Activated T-cell treated with anti-CD3 and anti-CD28 coated beads, Interleukin-2, amount 50 U/mL, for 72 hours (primary cell): ENCODE measurements around the gene LMBRD1. TPM values are rescaled to one million over a fixed set of nuclear protein-coding genes. Genes with fewer than 3 reads are reported as not detected.
"Not testable (repeated sequence)": the region's sequence is repeated elsewhere in the genome, so short reads cannot be mapped to it uniquely, and the experiment has no call there.

Experiments
- ATAC-seq, 2 donors: fragments of 150-1000 bp; cut with Tn5 transposase; replicated peaks in 1 of 2; 2 replicates each; pipeline ENCODE4 v1.10.0; 2021; ENCODE audit warnings: moderate library complexity in 2 of 2, mild to moderate bottlenecking in 1 of 2
- DNase-seq, 2 donors: peaks; one replicate each; pipeline ENCODE4 v3.0.0; 2021 to 2022; ENCODE audit warnings: mixed read lengths in 1 of 2
- H3K27ac Mint-ChIP-seq: one replicate; pipeline ENCODE4 v1.8.0; 2022; ENCODE audit warnings: mild to moderate bottlenecking, moderate library complexity, mixed read lengths
- H3K27me3 Mint-ChIP-seq: one replicate; pipeline ENCODE4 v1.8.0; 2022; ENCODE audit warnings: low read depth, mixed read lengths
- H3K36me3 Mint-ChIP-seq, 2 donors: one replicate each; pipeline ENCODE4 v1.8.0; 2022; ENCODE audit warnings: mixed read lengths in 2 of 2, mild to moderate bottlenecking in 1 of 2; ENCODE audit not compliant: insufficient read depth in 2 of 2
- H3K4me1 Mint-ChIP-seq: one replicate; pipeline ENCODE4 v1.8.0; 2022; ENCODE audit warnings: low read depth, mixed read lengths
- H3K4me3 Mint-ChIP-seq, 2 donors: one replicate each; pipeline ENCODE4 v1.8.0; 2022; ENCODE audit warnings: mild to moderate bottlenecking in 2 of 2, mixed read lengths in 2 of 2, moderate library complexity in 2 of 2
- H3K9me3 Mint-ChIP-seq, 2 donors: one replicate each; pipeline ENCODE4 v1.8.0; 2022; ENCODE audit warnings: mixed read lengths in 2 of 2
- total RNA-seq, 2 donors: library from RNA; stranded (reverse); gene quantifications; one replicate each; pipeline ENCODE4 v1.2.3, GENCODE V29; 2022

LMBRD1 gene
- total RNA-seq, 2 donors from 2014 or later: 24.5 to 24.8 TPM

DNA sequence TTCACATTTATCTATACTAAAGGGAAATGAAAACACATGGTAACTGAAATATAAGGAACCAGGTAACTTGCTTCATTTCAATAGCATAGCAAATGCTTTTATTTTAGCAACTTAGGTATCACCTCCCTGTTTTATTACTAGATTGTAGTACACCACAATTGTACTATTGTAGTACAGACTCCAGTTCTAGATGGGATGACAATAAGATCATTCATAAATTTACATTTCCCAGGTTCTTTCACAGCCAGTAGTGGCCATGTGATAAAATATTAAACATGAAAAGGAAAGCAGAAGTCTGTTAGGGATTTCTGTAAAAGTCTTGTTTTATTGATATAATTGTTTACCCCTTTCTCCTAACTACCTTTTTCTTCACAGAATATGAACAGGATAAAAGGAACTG lies 97.2 kb downstream of the LMBRD1 start:
- Mint-ChIP-seq H3K36me3 (peaks cover 2 to 8% of the 10 kb centered on the region in 2 donors), H3K9me3 (no peaks in the 10 kb centered on the region), H3K27me3 (no peaks in the 10 kb centered on the region), H3K27ac (no peak overlapping the region), H3K4me1 (peaks cover 10% of the 10 kb centered on the region), H3K4me3 (no peak overlapping the region)
- DNase-seq (no peak), ATAC-seq (no peak)

DNA sequence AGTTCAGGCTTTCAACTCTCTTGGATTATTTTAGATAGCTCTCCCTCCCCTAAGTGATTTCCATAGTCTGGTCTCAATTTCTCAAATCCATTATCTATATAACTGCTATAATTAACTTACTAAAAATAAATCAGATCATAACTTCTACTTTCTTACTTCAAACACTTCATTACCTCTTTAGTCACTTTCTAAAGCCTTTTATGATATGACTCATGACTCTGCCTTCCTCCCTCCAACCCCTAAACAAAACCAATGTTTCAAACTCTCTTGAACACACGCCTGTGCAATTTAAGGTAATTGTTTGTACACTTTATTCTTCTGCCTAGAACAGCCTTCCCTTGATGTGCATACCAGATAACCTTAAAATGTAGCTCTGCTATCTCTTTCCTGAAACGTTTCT lies 100.5 kb downstream of the LMBRD1 start:
- peaks cover 10% of the 10 kb centered on the region for H3K4me1 Mint-ChIP-seq
- peak overlapping the region; percentile 27 for H3K27ac Mint-ChIP-seq
- no peaks in the 10 kb centered on the region for H3K9me3 Mint-ChIP-seq
- no peak overlapping the region for H3K4me3 Mint-ChIP-seq
- no peak for DNase-seq
- ATAC-seq: peak; percentile 44 to 72
- H3K27me3 Mint-ChIP-seq: no peaks in the 10 kb centered on the region
- peaks cover 5 to 11% of the 10 kb centered on the region in 2 donors for H3K36me3 Mint-ChIP-seq

DNA sequence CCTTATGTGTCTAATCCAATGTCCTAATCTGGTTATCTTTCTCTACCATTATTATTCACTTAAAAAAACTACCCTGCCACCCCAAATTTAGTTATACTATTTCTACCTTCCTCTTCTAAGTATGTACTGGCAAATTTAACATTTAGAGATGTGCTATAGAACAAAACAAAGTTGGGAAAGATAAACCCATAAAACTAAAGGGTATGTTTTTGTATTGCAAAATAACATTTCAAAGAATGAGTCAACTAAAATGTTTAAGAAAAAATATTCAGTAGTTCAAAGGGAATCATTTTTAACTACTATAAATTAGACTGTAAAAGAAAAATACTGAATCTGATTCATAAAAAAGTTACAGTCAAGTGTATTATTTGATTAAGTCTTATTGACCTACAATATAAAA lies 103.0 kb downstream of the LMBRD1 start:
- H3K9me3 Mint-ChIP-seq: no peaks in the 10 kb centered on the region
- H3K27ac Mint-ChIP-seq: peak overlapping the region; percentile 48
- DNase-seq (no peak), ATAC-seq (no peak)
- H3K4me1 Mint-ChIP-seq: peaks cover 10% of the 10 kb centered on the region
- H3K4me3 Mint-ChIP-seq: no peak overlapping the region
- H3K36me3 Mint-ChIP-seq: peaks cover 5 to 11% of the 10 kb centered on the region in 2 donors
- no peaks in the 10 kb centered on the region for H3K27me3 Mint-ChIP-seq

DNA sequence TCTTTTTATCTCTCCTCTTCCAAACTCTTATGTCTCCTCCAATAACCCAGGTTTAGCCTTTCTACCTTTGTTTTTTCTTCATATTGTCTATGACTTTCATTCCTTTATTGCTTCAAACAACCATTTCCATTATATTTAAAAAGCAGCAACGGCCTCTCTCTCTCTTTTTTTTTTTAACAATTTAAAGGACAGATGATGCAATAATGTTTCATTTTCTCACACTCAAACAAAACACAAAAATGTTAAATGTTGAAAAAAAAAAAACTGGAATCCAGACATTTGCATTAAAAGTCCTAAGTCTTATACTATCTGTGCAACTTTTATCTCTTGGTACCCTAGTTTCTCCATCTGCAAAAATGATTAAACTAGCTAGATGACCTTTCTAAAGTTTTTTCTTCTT lies 105.8 kb downstream of the LMBRD1 start:
- peaks cover under 1% of the 10 kb centered on the region for H3K4me1 Mint-ChIP-seq
- H3K27ac Mint-ChIP-seq: peak overlapping the region; percentile 59
- DNase-seq (no peak), ATAC-seq (no peak)
- peaks cover 3 to 5% of the 10 kb centered on the region in 2 donors for H3K36me3 Mint-ChIP-seq
- no peaks in the 10 kb centered on the region for H3K9me3 Mint-ChIP-seq
- no peak overlapping the region for H3K4me3 Mint-ChIP-seq
- no peaks in the 10 kb centered on the region for H3K27me3 Mint-ChIP-seq

DNA sequence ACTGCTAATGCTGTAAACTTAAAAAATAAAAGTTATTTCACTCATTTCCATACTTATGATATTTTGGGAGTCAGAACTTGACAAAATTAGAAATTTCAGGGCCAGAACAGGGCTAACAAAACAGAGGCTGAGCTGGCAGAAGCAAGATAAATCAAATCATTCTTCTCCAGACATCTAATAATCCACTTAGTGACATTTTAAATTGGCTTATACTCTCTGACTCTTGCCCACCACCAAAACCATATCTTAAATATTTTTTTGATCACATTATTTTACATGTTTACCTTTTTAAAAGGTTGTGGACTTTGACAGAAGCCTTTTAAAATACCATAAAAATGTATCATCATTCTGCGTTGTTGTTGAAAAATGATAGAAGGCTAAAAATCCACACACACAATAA lies 116.5 kb downstream of the LMBRD1 start:
- Mint-ChIP-seq H3K9me3 (no peaks in the 10 kb centered on the region), H3K36me3 (peaks cover 0 to 9% of the 10 kb centered on the region in 2 donors), H3K27me3 (no peaks in the 10 kb centered on the region), H3K4me3 (no peak overlapping the region), H3K4me1 (no peaks in the 10 kb centered on the region), H3K27ac (no peak overlapping the region)
- no peak for ATAC-seq
- no peak for DNase-seq

DNA sequence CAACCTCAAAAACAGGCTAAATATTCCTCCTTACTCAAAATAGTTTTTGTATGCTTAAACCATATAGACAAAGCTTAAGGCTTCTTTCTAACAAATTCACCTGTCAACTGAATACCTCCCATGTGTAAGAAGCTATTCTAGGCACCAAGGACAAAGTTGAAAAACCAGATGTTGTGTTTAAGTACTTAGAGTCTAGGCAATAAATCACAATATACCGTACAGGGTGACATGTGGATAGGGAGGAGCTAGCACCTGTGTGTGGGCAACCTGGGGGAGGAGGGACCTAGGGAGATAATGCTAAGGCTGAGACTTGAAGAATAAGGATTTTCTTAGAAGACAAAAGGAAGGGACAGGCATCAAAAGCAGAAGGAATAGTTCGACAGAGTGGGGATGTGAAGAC lies 123.5 kb downstream of the LMBRD1 start:
- DNase-seq (no peak), ATAC-seq (no peak)
- Mint-ChIP-seq H3K27ac (no peak overlapping the region), H3K36me3 (peaks cover 8 to 9% of the 10 kb centered on the region in 2 donors), H3K9me3 (peaks cover 2 to 3% of the 10 kb centered on the region in 2 donors), H3K27me3 (no peaks in the 10 kb centered on the region), H3K4me1 (no peaks in the 10 kb centered on the region), H3K4me3 (no peak overlapping the region)

DNA sequence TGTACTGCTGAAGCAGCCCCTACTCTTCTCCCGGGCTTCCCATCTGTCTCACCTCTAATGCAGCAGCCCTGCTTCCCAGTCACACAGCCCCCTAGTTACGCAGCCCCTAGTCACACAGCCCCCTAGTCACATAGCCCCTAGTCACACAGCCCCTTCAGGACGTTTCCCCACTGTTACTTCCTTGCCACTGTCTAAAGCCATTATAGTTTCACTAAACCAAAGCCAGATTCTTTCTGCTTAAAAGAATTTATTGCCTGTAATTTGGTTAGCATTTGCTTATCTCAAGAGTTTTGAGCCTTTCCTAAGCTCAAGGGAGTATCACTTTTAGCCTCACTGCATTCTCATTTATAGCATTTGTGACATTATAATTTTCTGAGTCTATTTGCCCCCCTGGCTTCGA lies 127.9 kb downstream of the LMBRD1 start:
- peaks cover 8% of the 10 kb centered on the region for H3K4me1 Mint-ChIP-seq
- H3K27me3 Mint-ChIP-seq: peaks cover 2% of the 10 kb centered on the region
- DNase-seq (no peak), ATAC-seq (no peak)
- peak overlapping the region; percentile 57 for H3K27ac Mint-ChIP-seq
- peaks cover under 1 to 4% of the 10 kb centered on the region in 2 donors for H3K36me3 Mint-ChIP-seq
- H3K9me3 Mint-ChIP-seq: no peaks in the 10 kb centered on the region
- no peak overlapping the region for H3K4me3 Mint-ChIP-seq

DNA sequence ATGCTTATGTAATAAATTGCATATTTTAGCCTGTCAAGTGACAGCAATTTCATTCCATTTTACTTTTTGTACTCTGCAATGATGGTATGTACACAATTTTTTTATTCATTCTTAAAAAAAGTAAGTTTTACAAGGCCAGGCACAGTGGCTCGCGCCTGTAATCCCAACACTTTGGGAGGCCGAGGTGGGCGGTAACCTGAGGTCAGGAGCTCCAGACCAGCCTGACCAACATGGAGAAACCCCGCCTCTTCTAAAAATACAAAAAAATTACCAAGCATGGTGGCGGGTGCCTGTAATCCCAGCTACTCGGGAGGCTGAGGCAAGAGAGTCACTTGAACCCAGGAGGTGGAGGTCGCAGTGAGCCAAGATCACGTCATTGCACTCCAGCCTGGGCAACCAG lies 130.0 kb downstream of the LMBRD1 start:
- not testable (repeated sequence) for DNase-seq, H3K36me3 Mint-ChIP-seq, H3K4me1 Mint-ChIP-seq, H3K27ac Mint-ChIP-seq, H3K4me3 Mint-ChIP-seq, ATAC-seq, H3K9me3 Mint-ChIP-seq
- H3K27me3 Mint-ChIP-seq: peaks cover 11% of the 10 kb centered on the region

DNA sequence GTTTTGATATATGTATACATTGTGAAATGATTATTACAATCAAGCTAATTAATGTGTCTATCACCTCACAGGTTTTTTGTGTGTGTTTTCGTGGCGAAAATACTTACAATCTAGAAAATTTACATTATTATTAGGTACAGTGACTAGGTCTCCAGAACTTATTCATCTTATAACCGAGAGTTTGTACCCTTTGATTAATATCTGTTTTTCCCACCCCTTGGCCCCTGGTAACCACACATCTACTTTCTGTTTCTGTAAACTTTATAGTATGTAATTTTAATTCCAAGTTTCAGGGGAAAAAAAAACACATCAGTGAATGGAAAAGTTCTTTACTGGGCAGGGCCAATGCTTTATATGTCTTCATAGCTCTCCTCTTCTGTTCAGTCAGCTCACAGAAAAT lies 131.4 kb downstream of the LMBRD1 start:
- no peak overlapping the region for H3K4me3 Mint-ChIP-seq
- no peaks in the 10 kb centered on the region for H3K9me3 Mint-ChIP-seq

DNA sequence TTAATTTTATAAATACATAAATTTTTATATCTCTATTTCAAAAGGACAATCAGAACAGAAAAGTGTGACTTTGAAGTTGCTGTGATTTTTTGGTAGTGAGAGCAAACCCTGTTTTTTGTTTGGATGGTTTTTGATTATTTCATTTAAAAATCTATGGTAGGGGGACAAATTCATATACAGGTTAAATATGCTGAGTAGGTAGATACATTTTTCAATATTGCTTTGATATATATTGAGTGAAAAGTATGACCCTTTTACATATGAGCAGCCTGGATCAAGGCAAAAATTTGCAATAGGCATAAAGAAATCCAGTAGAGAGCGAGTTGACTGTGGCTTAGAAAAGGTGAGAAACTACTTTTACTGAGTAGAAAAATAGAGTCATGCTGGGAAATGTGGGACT lies 132.3 kb downstream of the LMBRD1 start:
- H3K27me3 Mint-ChIP-seq: peaks cover 19% of the 10 kb centered on the region
- no peak for ATAC-seq

More for the DNA sequence above, 131.4 kb downstream of the LMBRD1 start:
- Mint-ChIP-seq H3K4me1 (peaks cover 8% of the 10 kb centered on the region), H3K27ac (no peak overlapping the region), H3K36me3 (no peaks in the 10 kb centered on the region), H3K27me3 (peaks cover 18% of the 10 kb centered on the region)
- ATAC-seq: no peak
- no peak for DNase-seq

DNA sequence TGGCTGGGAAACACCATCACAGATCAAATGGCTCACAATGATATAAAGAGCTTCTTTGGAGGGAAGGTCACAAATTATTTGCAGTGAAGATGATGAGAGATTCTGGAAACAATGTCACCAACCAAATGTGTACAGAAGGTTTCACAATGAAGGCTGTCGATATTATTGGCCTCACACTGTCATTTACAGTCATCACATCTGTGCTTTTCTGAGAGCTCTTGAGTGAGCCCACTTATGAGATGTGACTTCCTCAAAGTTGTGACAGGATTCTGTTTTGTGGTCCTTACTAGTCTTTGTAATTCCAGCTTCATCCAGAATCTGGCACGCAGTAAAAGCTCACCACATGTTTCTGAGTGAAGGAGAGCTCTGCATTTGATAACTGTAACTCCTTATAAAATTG lies 133.6 kb downstream of the LMBRD1 start:
- Mint-ChIP-seq H3K9me3 (peaks cover 5 to 9% of the 10 kb centered on the region in 2 donors), H3K4me3 (no peak overlapping the region), H3K27ac (no peak overlapping the region), H3K4me1 (peaks cover 8% of the 10 kb centered on the region), H3K27me3 (peaks cover 31% of the 10 kb centered on the region), H3K36me3 (peaks cover 4% of the 10 kb centered on the region in 2 donors)
- DNase-seq: no peak
- ATAC-seq: no peak

More for the DNA sequence above, 132.3 kb downstream of the LMBRD1 start:
- H3K36me3 Mint-ChIP-seq: peaks cover 0 to 2% of the 10 kb centered on the region in 2 donors
- H3K4me1 Mint-ChIP-seq: peaks cover 8% of the 10 kb centered on the region
- no peaks in the 10 kb centered on the region for H3K9me3 Mint-ChIP-seq
- DNase-seq: no peak
- H3K4me3 Mint-ChIP-seq: no peak overlapping the region
- no peak overlapping the region for H3K27ac Mint-ChIP-seq

DNA sequence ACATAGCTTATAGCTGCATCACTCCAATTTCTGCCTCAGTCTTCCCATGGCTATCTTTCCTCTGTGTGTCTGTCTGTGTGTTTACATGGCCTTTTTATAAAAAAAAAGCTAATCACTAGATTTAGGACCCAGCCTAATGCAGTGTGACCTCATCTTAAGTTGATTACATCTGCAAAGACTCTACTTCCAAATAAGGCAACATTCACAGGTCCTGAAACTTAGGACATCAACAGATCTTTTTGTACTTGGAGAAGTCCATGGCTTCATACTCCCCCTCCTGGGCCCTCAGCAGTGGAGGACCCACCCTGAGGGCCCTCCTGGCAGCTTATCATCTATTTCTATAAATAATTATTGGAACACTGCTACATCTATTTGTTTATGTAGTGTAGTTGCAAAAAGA lies 146.1 kb downstream of the LMBRD1 start:
- Mint-ChIP-seq H3K4me1 (no peaks in the 10 kb centered on the region), H3K4me3 (no peak overlapping the region), H3K27ac (no peak overlapping the region)

DNA sequence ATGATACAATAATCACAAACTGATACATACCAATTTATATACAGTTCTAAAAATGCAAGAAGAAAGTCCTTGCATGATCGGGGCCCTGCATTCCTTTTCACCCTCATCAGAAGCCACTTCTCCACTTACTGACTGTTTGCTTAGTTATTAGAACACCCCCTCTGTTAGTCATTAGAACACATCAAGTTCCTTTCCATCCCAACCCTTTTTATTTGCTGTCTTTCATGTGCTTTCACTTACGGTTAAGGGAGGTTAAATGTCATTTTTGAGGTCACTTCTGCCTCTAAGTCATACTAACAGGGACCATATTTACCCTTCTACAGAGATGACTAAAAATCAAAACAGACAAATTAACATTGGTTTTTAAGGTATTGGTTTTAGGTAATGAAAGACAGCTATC lies 149.1 kb downstream of the LMBRD1 start:
- peaks cover 0 to 3% of the 10 kb centered on the region in 2 donors for H3K9me3 Mint-ChIP-seq
- H3K27me3 Mint-ChIP-seq: peaks cover 5% of the 10 kb centered on the region
- no peaks in the 10 kb centered on the region for H3K4me1 Mint-ChIP-seq
- H3K36me3 Mint-ChIP-seq: no peaks in the 10 kb centered on the region
- no peak for ATAC-seq
- DNase-seq: no peak
- H3K4me3 Mint-ChIP-seq: no peak overlapping the region
- no peak overlapping the region for H3K27ac Mint-ChIP-seq

More for the DNA sequence above, 146.1 kb downstream of the LMBRD1 start:
- peaks cover 5% of the 10 kb centered on the region for H3K27me3 Mint-ChIP-seq
- ATAC-seq (no peak), DNase-seq (no peak)
- no peaks in the 10 kb centered on the region for H3K36me3 Mint-ChIP-seq
- H3K9me3 Mint-ChIP-seq: no peaks in the 10 kb centered on the region

DNA sequence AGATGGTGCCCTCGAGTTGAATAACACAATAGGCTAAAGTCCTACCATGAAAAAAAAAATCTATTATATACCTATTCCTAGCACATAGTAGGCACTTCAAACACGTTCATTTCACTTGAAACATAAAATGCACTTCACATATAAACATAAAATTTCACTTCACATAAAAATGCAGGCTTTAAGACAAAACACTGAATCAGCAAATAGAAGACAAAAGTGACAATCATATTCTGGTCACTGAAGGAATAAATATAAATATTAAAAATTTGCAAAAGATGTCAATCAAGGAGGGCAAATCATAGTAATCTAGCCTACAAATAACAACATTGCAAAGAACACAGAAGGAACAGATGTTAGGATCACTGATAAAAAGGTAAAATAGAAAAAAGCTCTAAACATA lies 153.1 kb downstream of the LMBRD1 start:
- DNase-seq (no peak), ATAC-seq (no peak)
- Mint-ChIP-seq H3K27ac (no peak overlapping the region), H3K36me3 (no peaks in the 10 kb centered on the region), H3K4me1 (no peaks in the 10 kb centered on the region), H3K9me3 (peaks cover 0 to 3% of the 10 kb centered on the region in 2 donors), H3K4me3 (no peak overlapping the region), H3K27me3 (peaks cover 24% of the 10 kb centered on the region)
